HG03442 (cell line): Measurements from ENCODE around the gene LYPD5.
"Not testable (repeated sequence)": the region's sequence is repeated elsewhere in the genome, so short reads cannot be mapped to it uniquely, and the experiment has no call there.

Experiments used
- ATAC-seq: cut with Tn5 transposase; IDR thresholded peaks from one replicate; pipeline ENCODE4 v1.9.1; 2021; ENCODE audit warnings: mild to moderate bottlenecking, moderate library complexity; ENCODE audit not compliant: unreplicated experiment

LYPD5 gene

GRCh38 chr19:43802216-43802951 is at the start of gene LYPD5:
Gene LYPD5, minus strand, starts transcription at chr19:43802447. Its CDS starts 67 bp downstream, at chr19:43802380.
- no peak for ATAC-seq

GRCh38 chr19:43848821-43849220 is 46.6 kb upstream of the LYPD5 start:
- ATAC-seq, result no peak

GRCh38 chr19:43847884-43848283 is 45.6 kb upstream of the LYPD5 start:
- no peak for ATAC-seq

GRCh38 chr19:43847246-43847645 is 45.0 kb upstream of the LYPD5 start:
- no peak for ATAC-seq

- no peak for ATAC-seq
Measured at GRCh38 chr19:43842007-43842406, 39.8 kb upstream of the LYPD5 start.

GRCh38 chr19:43839139-43839538 is 36.9 kb upstream of the LYPD5 start:
- no peak for ATAC-seq

GRCh38 chr19:43826787-43827754 is 24.8 kb upstream of the LYPD5 start, which contains the start of gene ZNF283:
Gene ZNF283, plus strand, starts transcription at chr19:43827321. Its CDS starts 6,184 bp downstream, at chr19:43833505.
- ATAC-seq, result no peak

GRCh38 chr19:43824572-43824971 is 22.3 kb upstream of the LYPD5 start:
- ATAC-seq, result not testable (repeated sequence)

- ATAC-seq, result not testable (repeated sequence)
Measured at GRCh38 chr19:43823856-43824255, 21.6 kb upstream of the LYPD5 start.

- no peak for ATAC-seq
Measured at GRCh38 chr19:43820884-43821215, 18.6 kb upstream of the LYPD5 start.

- no peak for ATAC-seq
Measured at GRCh38 chr19:43820098-43820883, 18.0 kb upstream of the LYPD5 start.

- no peak for ATAC-seq
Measured at GRCh38 chr19:43818500-43818899, 16.3 kb upstream of the LYPD5 start.

- not testable (repeated sequence) for ATAC-seq
Measured at GRCh38 chr19:43817454-43817853, 15.2 kb upstream of the LYPD5 start.

GRCh38 chr19:43814663-43815352 is 12.6 kb upstream of the LYPD5 start:
- ATAC-seq, result no peak

GRCh38 chr19:43812688-43813087 is 10.4 kb upstream of the LYPD5 start:
- no peak for ATAC-seq

- no peak for ATAC-seq
Measured at GRCh38 chr19:43812259-43812658, 10.0 kb upstream of the LYPD5 start.

GRCh38 chr19:43811837-43812236 is 9.6 kb upstream of the LYPD5 start:
- no peak for ATAC-seq

GRCh38 chr19:43809762-43810696 is 7.8 kb upstream of the LYPD5 start:
- ATAC-seq, result no peak

- no peak for ATAC-seq
Measured at GRCh38 chr19:43807651-43808050, 5.4 kb upstream of the LYPD5 start.
